NK-92 treated with Interleukin-12 subunit alpha and Interleukin-12 subunit beta, amount 100 ng/mL, for 24 hours (cell line): ENCODE measurements around the gene TMEM179B.
"Not testable (repeated sequence)": the region's sequence is repeated elsewhere in the genome, so short reads cannot be mapped to it uniquely, and the experiment has no call there.

Experiments used
- DNase-seq: peaks from one replicate; lab custom pipeline; 2025; lab: John Stamatoyannopoulos, UW

The TMEM179B gene

GRCh38 chr11:62789576-62789975 is 2.4 kb downstream of the TMEM179B start:
- DNase-seq = no peak

GRCh38 chr11:62791501-62792201 is 4.4 kb downstream of the TMEM179B start, which contains the start of gene TMEM223:
Gene TMEM223, minus strand, starts transcription at chr11:62792006. Its CDS starts 12 bp downstream, at chr11:62791994.
- DNase-seq = peak; percentile 68

- DNase-seq = no peak
Observed at GRCh38 chr11:62792202-62792575, 5.0 kb downstream of the TMEM179B start.

- DNase-seq = no peak
Observed at GRCh38 chr11:62794201-62794775, 7.1 kb downstream of the TMEM179B start.

GRCh38 chr11:62796281-62796680 is 9.1 kb downstream of the TMEM179B start:
- DNase-seq = no peak

- no peak for DNase-seq
Observed at GRCh38 chr11:62799486-62799885, 12.3 kb downstream of the TMEM179B start.

GRCh38 chr11:62801071-62801470 is 13.9 kb downstream of the TMEM179B start:
- DNase-seq = no peak

GRCh38 chr11:62804310-62805075 is 17.3 kb downstream of the TMEM179B start:
- no peak for DNase-seq

GRCh38 chr11:62805076-62805892 is 18.1 kb downstream of the TMEM179B start, which contains the start of gene NXF1:
Gene NXF1, minus strand, starts transcription at chr11:62805440. Its CDS starts 84 bp downstream, at chr11:62805356.
- peak; percentile 92 for DNase-seq

GRCh38 chr11:62805961-62806441 is 18.8 kb downstream of the TMEM179B start:
- peak; percentile 34 for DNase-seq

GRCh38 chr11:62806611-62807121 is 19.5 kb downstream of the TMEM179B start:
- peak; percentile 40 for DNase-seq

- DNase-seq = no peak
Observed at GRCh38 chr11:62810748-62811147, 23.5 kb downstream of the TMEM179B start.

GRCh38 chr11:62811659-62812058 is 24.5 kb downstream of the TMEM179B start:
- no peak for DNase-seq

GRCh38 chr11:62816557-62816956 is 29.4 kb downstream of the TMEM179B start:
- no peak for DNase-seq

- DNase-seq = no peak
Observed at GRCh38 chr11:62817129-62817528, 29.9 kb downstream of the TMEM179B start.

- no peak for DNase-seq
Observed at GRCh38 chr11:62823677-62824076, 36.5 kb downstream of the TMEM179B start.

- not testable (repeated sequence) for DNase-seq
Observed at GRCh38 chr11:62828130-62828529, 40.9 kb downstream of the TMEM179B start.

GRCh38 chr11:62830904-62831519 is 43.8 kb downstream of the TMEM179B start:
- no peak for DNase-seq

- peak; percentile 99 for DNase-seq
Observed at GRCh38 chr11:62831520-62832335, 44.5 kb downstream of the TMEM179B start, which contains the start of gene STX5. Gene STX5, minus strand, starts transcription at chr11:62832051. Its CDS starts 808 bp downstream, at chr11:62831243.
